MCF 10A (cell line): ENCODE results near the gene SIRPG. TPM values are rescaled to one million over a fixed set of nuclear protein-coding genes. Genes with fewer than 3 reads are reported as not detected.

Source experiments
- BruUV-seq: library from RNA; stranded (reverse); fragments of 400-500 nt; replicated peaks from 2 replicates; lab custom pipeline; 2021; lab: Mats Ljungman, UMichigan
- CTCF ChIA-PET: fragments of 300-600 bp; sonication (Branson Sonifier 250); formaldehyde crosslinking; extraction: SDS; loops from one replicate; lab custom pipeline; 2021; ENCODE audit warnings: antibody characterized with exemption, inconsistent platforms; lab: Yijun Ruan, JAX
- POLR2A ChIA-PET: fragments of 300-600, 350-650 bp; sonication (Branson Sonifier 250); formaldehyde crosslinking; extraction: SDS; loops from one replicate; lab custom pipeline; 2020; ENCODE audit warnings: antibody characterized with exemption, inconsistent platforms; lab: Yijun Ruan, JAX
- DNase-seq: peaks from one replicate; pipeline ENCODE4 v3.0.0-alpha.2; 2018; ENCODE audit not compliant: unreplicated experiment
- H3K27ac Mint-ChIP-seq: one replicate; pipeline ENCODE4 v1.8.0; 2022; ENCODE audit warnings: mild to moderate bottlenecking, low read depth, mixed read lengths; ENCODE audit not compliant: unreplicated experiment
- H3K27me3 Mint-ChIP-seq: one replicate; pipeline ENCODE4 v1.8.0; 2022; ENCODE audit warnings: mixed read lengths; ENCODE audit not compliant: insufficient read depth, unreplicated experiment
- H3K36me3 Mint-ChIP-seq: one replicate; pipeline ENCODE4 v1.8.0; 2022; ENCODE audit warnings: mild to moderate bottlenecking, moderate library complexity, mixed read lengths; ENCODE audit not compliant: insufficient read depth, unreplicated experiment
- H3K4me1 Mint-ChIP-seq: one replicate; pipeline ENCODE4 v1.8.0; 2022; ENCODE audit warnings: mixed read lengths; ENCODE audit not compliant: insufficient read depth, unreplicated experiment
- H3K4me3 Mint-ChIP-seq: one replicate; pipeline ENCODE4 v1.8.0; 2022; ENCODE audit warnings: mild to moderate bottlenecking, moderate library complexity, mixed read lengths; ENCODE audit not compliant: unreplicated experiment
- H3K9me3 Mint-ChIP-seq: one replicate; pipeline ENCODE4 v1.8.0; 2022; ENCODE audit warnings: mixed read lengths; ENCODE audit not compliant: unreplicated experiment
- CTCF ChIP-seq: fragments of 200-600 bp; IDR thresholded peaks from one replicate; pipeline ENCODE4 v1.8.0; 2022; ENCODE audit warnings: antibody characterized with exemption, mild to moderate bottlenecking; ENCODE audit not compliant: unreplicated experiment
- intact Hi-C: fragments of 100-400 bp; cut with micrococcal nuclease; formaldehyde crosslinking; loops from 2 replicates; pipeline ENCODE4 v1.14.1; 2022
- total RNA-seq: library from RNA; stranded (reverse); gene quantifications from 2 replicates; pipeline ENCODE4 v1.2.3, GENCODE V29; 2022

Gene SIRPG
- total RNA-seq, 1 experiment from 2014 or later, result not detected

DNA sequence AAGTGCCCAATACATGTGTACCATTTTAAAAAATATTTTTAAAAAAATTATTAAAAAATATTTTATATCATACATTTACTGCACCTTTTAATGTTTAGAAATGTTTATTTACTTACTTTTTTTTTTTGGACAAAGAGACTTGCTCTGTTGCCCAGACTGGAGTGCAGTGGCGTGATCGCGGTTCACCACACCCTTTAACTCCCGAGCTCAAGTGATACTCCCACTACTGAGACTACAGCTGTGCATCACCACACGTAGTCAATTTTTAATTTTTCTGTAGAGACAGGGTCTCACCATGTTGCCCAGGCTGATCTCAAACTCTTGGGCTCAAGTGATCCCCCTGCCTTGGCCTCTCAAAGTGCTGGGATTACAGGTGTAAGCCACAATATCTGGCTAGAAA, 9.2 kb upstream of the SIRPG start:
- H3K27me3 Mint-ChIP-seq, result no peaks in the 10 kb centered on the region
- peaks cover 15% of the 10 kb centered on the region for H3K4me1 Mint-ChIP-seq
- H3K9me3 Mint-ChIP-seq, result no peaks in the 10 kb centered on the region
- ChIA-PET CTCF (no interaction called here), POLR2A (interaction anchor here (0.9 to 1.2 kb wide), 2 partner anchors 9 to 52 kb away, joined by 3 read pairs; no protein-coding TSS in a partner anchor)
- no peak overlapping the region for H3K4me3 Mint-ChIP-seq
- DNase-seq, result no peak
- no TSS peak for BruUV-seq
- intact Hi-C loops, result no loop called here
- TF ChIP-seq CTCF, result no peak
- H3K27ac Mint-ChIP-seq, result no peak overlapping the region
- no peaks in the 10 kb centered on the region for H3K36me3 Mint-ChIP-seq

GRCh38 chr20:1665345-1665744, 7.8 kb upstream of the SIRPG start:
- peaks cover 15% of the 10 kb centered on the region for H3K4me1 Mint-ChIP-seq
- no TSS peak for BruUV-seq
- H3K4me3 Mint-ChIP-seq, result no peak overlapping the region
- no peak overlapping the region for H3K27ac Mint-ChIP-seq
- H3K9me3 Mint-ChIP-seq, result no peaks in the 10 kb centered on the region
- ChIA-PET POLR2A (no interaction called here), CTCF (no interaction called here)
- intact Hi-C loops, result no loop called here
- H3K27me3 Mint-ChIP-seq, result no peaks in the 10 kb centered on the region
- TF ChIP-seq CTCF, result no peak
- no peaks in the 10 kb centered on the region for H3K36me3 Mint-ChIP-seq
- DNase-seq, result no peak

DNA sequence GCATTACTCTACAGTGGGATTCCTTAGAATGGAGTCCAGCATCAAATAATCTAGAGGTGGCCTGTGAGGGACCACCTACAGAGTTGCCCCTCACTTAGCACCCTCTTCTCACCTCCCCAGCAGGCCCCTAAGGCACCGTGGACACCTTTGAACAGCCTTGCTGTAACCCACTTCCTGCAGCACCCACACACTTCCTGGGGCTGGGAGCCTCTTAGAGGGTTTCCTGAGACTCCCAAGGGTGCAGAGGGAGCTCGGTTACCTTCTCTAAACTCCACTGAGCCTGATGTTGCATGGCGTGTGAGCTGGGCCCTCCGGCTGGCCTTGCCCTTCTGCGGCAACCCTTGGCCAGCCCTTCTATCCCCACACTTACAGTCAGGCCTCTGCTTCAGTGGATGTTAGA, 7.3 kb upstream of the SIRPG start:
- TF ChIP-seq CTCF, result no peak
- Mint-ChIP-seq H3K27me3 (no peaks in the 10 kb centered on the region), H3K9me3 (no peaks in the 10 kb centered on the region), H3K36me3 (no peaks in the 10 kb centered on the region), H3K4me1 (peaks cover 15% of the 10 kb centered on the region), H3K4me3 (no peak overlapping the region), H3K27ac (no peak overlapping the region)
- intact Hi-C loops, result no loop called here
- CTCF ChIA-PET, result no interaction called here
- DNase-seq, result no peak
- BruUV-seq, result no TSS peak
- POLR2A ChIA-PET, result no interaction called here

DNA sequence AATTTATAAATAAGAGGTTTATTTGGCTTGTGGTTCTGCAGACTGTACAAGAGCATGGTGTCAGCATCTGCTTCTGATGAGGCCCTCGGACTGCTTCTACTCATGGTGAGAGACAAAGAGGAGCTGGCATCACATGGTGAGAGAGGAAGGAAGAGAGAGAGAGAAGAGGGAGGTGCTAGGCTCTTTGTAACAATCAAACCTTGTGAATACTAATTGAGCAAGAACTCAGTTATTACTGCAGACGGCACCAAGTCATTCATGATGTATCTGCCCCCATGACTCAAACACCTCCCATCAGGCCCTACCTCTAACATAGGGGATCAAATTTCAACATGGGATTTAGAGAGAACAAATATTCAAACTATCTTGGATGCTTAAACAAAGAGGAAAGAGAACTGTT, 6.3 kb upstream of the SIRPG start:
- ChIA-PET POLR2A (no interaction called here), CTCF (interaction anchor here (0.6 kb wide), 1 partner anchor 70 kb away, joined by 4 read pairs; no protein-coding TSS in a partner anchor)
- Mint-ChIP-seq H3K4me1 (peaks cover 9% of the 10 kb centered on the region), H3K27ac (no peak overlapping the region), H3K27me3 (no peaks in the 10 kb centered on the region), H3K36me3 (no peaks in the 10 kb centered on the region), H3K9me3 (no peaks in the 10 kb centered on the region), H3K4me3 (no peak overlapping the region)
- intact Hi-C loops, result no loop called here
- BruUV-seq, result no TSS peak
- no peak for TF ChIP-seq CTCF
- DNase-seq, result peak; percentile 40
